Left ventricle myocardium superior (tissue), 1 donor: Measurements from ENCODE around the gene ALDH1L1. TPM values are rescaled to one million over a fixed set of nuclear protein-coding genes. Genes with fewer than 3 reads are reported as not detected.

Experiments used
- ATAC-seq: fragments of 200-7000 bp; cut with Tn5 transposase; one replicate; pipeline ENCODE4 v1.9.1; 2020; ENCODE audit warnings: mild to moderate bottlenecking, moderate library complexity
- DNase-seq: peaks from one replicate; pipeline ENCODE4 v3.0.0-alpha.2; 2020
- intact Hi-C: fragments of 100-400 bp; cut with micrococcal nuclease; formaldehyde crosslinking; loops from one replicate; pipeline ENCODE4 v1.11.0; 2022
- total RNA-seq: library from RNA; stranded (reverse); fragmentation: NEBNext Ultra II Directional; extraction: Animal tissue kit (Norgen Biotek cat#: 25700); gene quantifications from one replicate; pipeline ENCODE4 v1.2.1, GENCODE V29; 2021
- donor health status: DM: no; HTN: yes; CAD: no; lungs with severe emphysema.

Gene ALDH1L1
- total RNA-seq, 1 donor from 2014 or later, result 16.6 TPM

- intact Hi-C loops, result no loop called here
- no peak for ATAC-seq
- no peak for DNase-seq
Observed at GRCh38 chr3:126157083-126157768, 23.2 kb downstream of the ALDH1L1 start.

DNA sequence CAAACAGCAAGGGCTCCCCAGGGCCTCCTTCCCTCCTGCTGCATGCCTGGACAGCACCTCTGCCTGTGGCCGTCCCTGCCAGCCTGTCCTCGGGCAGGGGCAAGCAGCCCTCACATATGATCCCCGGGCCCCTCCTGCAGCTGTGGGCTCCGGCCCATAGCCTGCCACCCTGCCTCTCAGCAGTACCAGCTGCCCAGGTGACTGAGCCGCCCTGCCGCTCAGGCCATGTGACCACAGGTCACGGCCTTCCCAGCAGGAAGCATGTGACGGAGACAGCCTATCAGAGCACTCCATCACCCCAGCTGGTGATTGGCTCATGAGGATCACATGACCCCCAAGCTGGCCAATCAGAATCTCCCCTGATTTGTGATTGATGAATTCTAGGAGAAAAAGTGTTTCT is 23.9 kb downstream of the ALDH1L1 start:
- intact Hi-C loops, result no loop called here
- DNase-seq (no peak), ATAC-seq (no peak)

GRCh38 chr3:126155819-126156218 is 24.6 kb downstream of the ALDH1L1 start:
- DNase-seq, result no peak
- ATAC-seq, result no peak
- intact Hi-C loops, result no loop called here

DNA sequence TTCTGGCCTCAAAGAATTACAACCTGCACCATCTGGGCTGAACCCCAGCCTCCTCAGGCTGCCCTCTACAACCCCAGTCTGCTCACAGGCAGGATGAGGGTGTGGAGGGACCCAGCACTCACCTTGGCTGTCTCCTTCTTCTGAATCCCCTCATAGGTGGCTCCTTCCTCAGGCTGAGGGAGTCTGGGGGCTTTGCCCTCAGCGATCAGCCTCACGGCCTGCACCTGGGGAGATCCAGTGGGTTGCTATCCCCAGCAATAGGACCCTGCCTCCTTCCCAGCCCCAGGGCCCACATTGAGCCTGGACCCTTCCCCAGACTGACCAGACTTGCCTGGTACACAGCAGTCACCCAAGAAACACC is 25.1 kb downstream of the ALDH1L1 start:
- ATAC-seq (no peak), DNase-seq (no peak)

DNA sequence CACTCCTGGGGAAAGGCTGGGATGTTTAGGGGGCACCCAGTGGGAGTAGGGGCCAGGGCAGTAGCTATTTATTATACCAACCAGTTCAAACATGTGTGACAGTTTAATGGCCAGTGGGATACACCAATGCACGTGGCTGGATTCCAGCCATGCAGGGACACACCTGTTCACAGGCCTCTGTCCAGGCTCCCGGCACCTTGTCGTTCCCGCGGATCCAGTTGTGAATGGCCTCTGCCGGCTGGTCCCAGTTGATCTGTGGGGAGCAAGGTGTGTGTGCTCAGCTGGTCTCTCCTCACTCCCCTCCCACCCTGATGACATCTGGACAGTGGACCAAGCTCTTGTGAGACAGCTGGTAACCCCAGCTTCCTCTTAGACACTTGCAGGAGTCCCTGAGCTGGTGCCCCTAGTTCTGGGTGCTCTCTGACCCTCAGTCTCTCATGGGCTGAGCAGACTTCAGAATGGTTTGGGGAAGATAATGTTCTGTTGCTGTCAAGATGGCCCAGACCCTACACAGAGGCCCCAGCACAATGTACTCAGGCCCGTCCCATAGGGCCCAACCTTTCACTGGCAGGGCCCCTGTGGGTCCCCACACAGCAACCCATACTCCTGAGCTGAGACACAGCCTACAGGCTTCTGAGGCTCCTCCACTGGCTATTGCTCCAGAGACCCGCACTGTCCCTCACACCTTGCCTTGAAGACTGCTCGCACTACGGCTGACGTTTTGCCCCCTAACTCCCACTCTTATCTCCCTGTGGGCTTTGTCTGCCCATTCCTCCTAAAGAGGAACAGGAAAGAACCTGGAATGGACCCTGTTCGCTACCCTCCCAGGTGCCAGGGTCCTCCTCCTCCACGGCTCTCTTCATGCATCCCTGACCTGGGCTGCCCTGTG is 25.8 kb downstream of the ALDH1L1 start:
- intact Hi-C loops, result no loop called here
- ATAC-seq (no peak), DNase-seq (no peak)

More for the DNA sequence above, 25.1 kb downstream of the ALDH1L1 start:
- intact Hi-C loops, result no loop called here

GRCh38 chr3:126153695-126154360 is 26.6 kb downstream of the ALDH1L1 start:
- ATAC-seq, result no peak
- no peak for DNase-seq
- intact Hi-C loops, result no loop called here

- intact Hi-C loops, result no loop called here
- ATAC-seq (no peak), DNase-seq (no peak)
Observed at GRCh38 chr3:126152901-126153694, 27.3 kb downstream of the ALDH1L1 start.

DNA sequence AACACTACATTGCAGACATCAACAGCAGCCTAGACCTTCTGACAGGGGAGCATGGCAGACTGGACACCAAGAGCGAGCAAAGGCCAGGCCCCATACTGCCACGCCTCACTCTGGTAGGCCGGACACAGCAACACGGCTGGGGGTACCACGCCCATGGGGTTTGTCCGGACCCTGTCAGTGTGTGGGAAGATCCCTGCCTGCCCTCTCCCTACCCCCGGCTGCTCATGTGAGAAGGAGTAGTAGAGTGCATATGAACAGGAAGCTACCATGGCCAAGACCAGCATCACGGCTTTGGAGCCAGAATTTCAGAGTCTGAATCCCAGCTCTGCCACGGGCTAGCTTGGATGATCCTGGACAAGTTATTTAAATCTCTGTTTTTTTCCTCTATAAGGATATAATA is 27.9 kb downstream of the ALDH1L1 start:
- ATAC-seq, result no peak
- no peak for DNase-seq
- intact Hi-C loops, result no loop called here

GRCh38 chr3:126151562-126152302 is 28.7 kb downstream of the ALDH1L1 start:
- DNase-seq, result no peak
- ATAC-seq, result no peak
- intact Hi-C loops, result no loop called here

GRCh38 chr3:126149960-126150515 is 30.3 kb downstream of the ALDH1L1 start:
- ATAC-seq (no peak), DNase-seq (no peak)
- intact Hi-C loops, result no loop called here

GRCh38 chr3:126149256-126149902 is 31.0 kb downstream of the ALDH1L1 start:
- DNase-seq (no peak), ATAC-seq (no peak)
- intact Hi-C loops, result no loop called here

DNA sequence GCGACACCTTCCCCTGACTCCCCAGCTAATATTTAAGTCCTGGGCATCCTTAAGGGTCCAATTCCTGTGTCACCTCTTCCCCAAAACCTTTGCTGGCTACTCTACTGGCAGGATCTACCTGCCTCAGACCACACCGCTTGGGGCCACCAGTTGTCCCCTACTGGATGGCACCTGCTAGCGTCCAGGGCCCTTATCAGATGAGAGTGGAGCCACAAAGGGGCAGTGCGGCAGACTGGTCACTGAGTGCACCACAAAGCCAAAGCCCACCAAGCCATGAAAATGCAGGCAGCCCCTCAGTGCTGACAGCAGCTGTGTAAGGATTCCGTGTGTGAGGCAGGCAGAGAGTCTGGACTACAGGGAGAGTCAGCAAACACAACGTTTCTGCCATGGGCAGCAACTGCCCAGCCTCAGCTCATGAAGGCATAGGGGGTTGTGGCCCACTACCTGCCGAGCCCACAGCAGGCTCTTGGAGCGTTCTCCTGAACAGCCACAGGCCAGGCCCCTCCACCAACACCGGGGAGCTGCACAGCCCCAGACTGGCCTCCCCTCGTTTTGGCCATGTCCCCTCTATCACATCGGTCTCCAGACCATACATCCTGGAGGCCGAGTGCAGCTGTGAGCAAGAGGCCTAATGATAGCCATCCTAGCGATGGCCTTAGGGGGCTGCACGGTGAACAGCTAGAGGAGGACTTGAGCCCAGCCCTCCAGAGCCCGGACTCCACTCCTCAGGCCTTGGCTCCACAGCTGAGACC is 32.3 kb downstream of the ALDH1L1 start:
- DNase-seq, result no peak
- intact Hi-C loops, result no loop called here
- no peak for ATAC-seq

GRCh38 chr3:126147147-126147931 is 33.0 kb downstream of the ALDH1L1 start:
- DNase-seq (no peak), ATAC-seq (no peak)
- intact Hi-C loops, result no loop called here

DNA sequence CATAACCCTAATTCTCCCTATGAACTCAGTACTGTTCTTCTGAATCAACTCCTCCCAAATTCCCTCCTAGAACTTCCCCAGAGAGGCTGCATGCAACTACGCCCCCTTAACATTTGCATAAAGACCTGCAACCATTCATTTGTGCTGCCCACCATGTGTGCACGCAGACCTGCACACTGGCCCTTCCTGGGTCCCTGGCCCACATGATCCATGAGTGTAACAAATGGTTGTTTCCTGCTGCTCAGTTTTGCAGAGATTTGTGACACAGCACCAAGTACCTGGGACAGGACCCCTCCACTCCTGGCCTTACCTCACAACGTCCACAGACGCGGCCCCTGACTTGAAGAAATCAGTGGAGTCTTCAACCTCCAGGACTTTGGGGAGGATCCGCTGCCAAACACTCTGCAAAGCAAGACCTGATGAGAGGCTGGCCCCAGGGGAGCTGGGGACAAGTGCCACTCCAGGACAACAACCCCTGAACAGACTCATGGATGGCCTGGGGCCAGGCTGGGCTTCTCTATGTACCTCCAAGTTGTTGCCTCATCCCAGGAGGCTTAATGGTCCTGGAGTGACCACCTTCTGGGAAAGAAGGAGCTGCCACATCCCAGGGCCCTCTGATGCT is 33.8 kb downstream of the ALDH1L1 start:
- intact Hi-C loops, result no loop called here
- ATAC-seq, result no peak

GRCh38 chr3:126146034-126146433 is 34.4 kb downstream of the ALDH1L1 start:
- ATAC-seq (no peak), DNase-seq (no peak)
- intact Hi-C loops, result no loop called here

More for the DNA sequence above, 33.8 kb downstream of the ALDH1L1 start:
- DNase-seq, result no peak

DNA sequence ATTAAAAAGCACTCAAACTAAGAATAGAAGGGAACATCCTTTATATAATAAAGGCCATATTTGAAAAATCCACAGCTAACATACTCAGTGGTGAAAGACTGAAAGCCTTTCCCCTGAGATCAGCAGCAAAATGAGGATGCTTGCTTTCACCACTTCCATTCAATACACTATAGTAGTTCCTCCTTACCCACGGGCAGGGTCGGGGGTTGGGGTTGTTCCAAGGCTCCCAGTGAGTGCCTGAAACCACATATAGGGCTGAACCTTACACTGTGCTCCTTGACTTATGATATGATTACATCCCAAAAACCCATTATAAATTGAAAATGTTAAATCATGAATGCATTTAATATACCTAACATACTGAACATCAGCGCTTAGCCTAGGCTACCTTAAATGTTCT is 37.7 kb downstream of the ALDH1L1 start:
- no peak for ATAC-seq
- intact Hi-C loops, result no loop called here
- DNase-seq, result no peak
